HUES64 (cell line): ENCODE measurements around the gene PCK2.
A peak's percentile ranks its signal among the peaks of the same experiment; 100 is the strongest.

Experiments
- H3K27ac ChIP-seq: 2 replicates; pipeline ENCODE4 v1.7.0; 2013; ENCODE audit warnings: low read depth, low read length, inconsistent platforms
- H3K27me3 ChIP-seq: 2 replicates; pipeline ENCODE4 v1.6.1; 2013; ENCODE audit warnings: mild to moderate bottlenecking, low read length; ENCODE audit not compliant: insufficient read depth
- H3K36me3 ChIP-seq: 2 replicates; pipeline ENCODE4 v1.6.1; 2013; ENCODE audit warnings: mild to moderate bottlenecking, low read length; ENCODE audit not compliant: insufficient read depth
- H3K4me1 ChIP-seq: 2 replicates; pipeline ENCODE4 v1.6.1; 2013; ENCODE audit warnings: mild to moderate bottlenecking, low read length, moderate library complexity; ENCODE audit not compliant: insufficient read depth
- H3K4me3 ChIP-seq: 2 replicates; pipeline ENCODE4 v1.5.1; 2013; ENCODE audit warnings: mild to moderate bottlenecking, low read length, moderate library complexity
- H3K9ac ChIP-seq: 2 replicates; pipeline ENCODE4 v1.6.1; 2013; ENCODE audit warnings: mild to moderate bottlenecking, low read depth, low read length
- H3K9me3 ChIP-seq: 2 replicates; pipeline ENCODE4 v1.6.1; 2013; ENCODE audit warnings: low read depth, low read length; ENCODE audit not compliant: insufficient read depth
- WGBS: fragments of 150-250, 120-280 bp; methylation state at CpG from one replicate; pipeline ENCODE4 v1.1.7; 2013; ENCODE audit warnings: missing lambda C conversion rate; 5-methylcytosine and 5-hydroxymethylcytosine counted together

Gene PCK2

GRCh38 chr14:24115422-24116127, 21.5 kb downstream of the PCK2 start:
- Histone ChIP-seq H3K9me3 (no peaks in the 10 kb centered on the region), H3K27me3 (no peaks in the 10 kb centered on the region), H3K36me3 (peaks cover 37% of the 10 kb centered on the region), H3K4me1 (peaks cover 5% of the 10 kb centered on the region; the same call in 1 of the 2 replicates), H3K9ac (peak overlapping the region; percentile 67), H3K27ac (peak overlapping the region; percentile 53; the same call in 1 of the 2 replicates), H3K4me3 (peak overlapping the region; percentile 89)
- WGBS = 8% methylated on average over 14 of the region's 14 CpGs

- Histone ChIP-seq H3K27me3 (no peaks in the 10 kb centered on the region), H3K9me3 (no peaks in the 10 kb centered on the region), H3K27ac (no peak overlapping the region), H3K36me3 (peaks cover 44% of the 10 kb centered on the region), H3K4me3 (peak overlapping the region; percentile 89), H3K4me1 (peaks cover 5% of the 10 kb centered on the region; the same call in 1 of the 2 replicates), H3K9ac (0 out of 2 replicates have a peak overlapping the region, but pooled peaks have one; percentile 67)
- 93% methylated on average over 6 of the region's 6 CpGs for WGBS
Observed at GRCh38 chr14:24116128-24116814, 22.2 kb downstream of the PCK2 start.

GRCh38 chr14:24117179-24117578, 23.1 kb downstream of the PCK2 start:
- no peak overlapping the region for H3K27ac ChIP-seq
- peaks cover 49% of the 10 kb centered on the region for H3K36me3 ChIP-seq
- H3K9me3 ChIP-seq = no peaks in the 10 kb centered on the region
- H3K4me1 ChIP-seq = peaks cover 5% of the 10 kb centered on the region; the same call in 1 of the 2 replicates
- no peak overlapping the region for H3K4me3 ChIP-seq
- 91% methylated on average over 6 of the region's 6 CpGs for whole genome bisulfite sequencing
- no peak overlapping the region for H3K9ac ChIP-seq
- H3K27me3 ChIP-seq = no peaks in the 10 kb centered on the region

GRCh38 chr14:24119691-24120090, 25.6 kb downstream of the PCK2 start:
- Histone ChIP-seq H3K36me3 (peaks cover 64% of the 10 kb centered on the region), H3K9me3 (no peaks in the 10 kb centered on the region), H3K27ac (no peak overlapping the region), H3K27me3 (no peaks in the 10 kb centered on the region), H3K9ac (no peak overlapping the region), H3K4me3 (no peak overlapping the region), H3K4me1 (peaks cover 5% of the 10 kb centered on the region; the same call in 1 of the 2 replicates)
- WGBS = 94% methylated on average over 6 of the region's 6 CpGs

GRCh38 chr14:24121210-24121609, 27.1 kb downstream of the PCK2 start:
- WGBS = 96% methylated on average over 8 of the region's 8 CpGs
- Histone ChIP-seq H3K4me3 (no peak overlapping the region), H3K27ac (no peak overlapping the region), H3K9me3 (no peaks in the 10 kb centered on the region), H3K9ac (no peak overlapping the region), H3K36me3 (peaks cover 64% of the 10 kb centered on the region), H3K4me1 (no peaks in the 10 kb centered on the region), H3K27me3 (no peaks in the 10 kb centered on the region)

GRCh38 chr14:24122416-24122815, 28.3 kb downstream of the PCK2 start:
- Histone ChIP-seq H3K4me1 (no peaks in the 10 kb centered on the region), H3K36me3 (peaks cover 55% of the 10 kb centered on the region), H3K27me3 (no peaks in the 10 kb centered on the region), H3K9me3 (no peaks in the 10 kb centered on the region), H3K9ac (no peak overlapping the region), H3K27ac (no peak overlapping the region), H3K4me3 (no peak overlapping the region)
- 98% methylated on average over 4 of the region's 4 CpGs for WGBS

- no peak overlapping the region for H3K27ac ChIP-seq
- H3K9ac ChIP-seq = no peak overlapping the region
- no peaks in the 10 kb centered on the region for H3K4me1 ChIP-seq
- H3K27me3 ChIP-seq = no peaks in the 10 kb centered on the region
- H3K36me3 ChIP-seq = peaks cover 51% of the 10 kb centered on the region
- no peak overlapping the region for H3K4me3 ChIP-seq
- no peaks in the 10 kb centered on the region for H3K9me3 ChIP-seq
- WGBS = 91% methylated on average over 8 of the region's 8 CpGs
Observed at GRCh38 chr14:24122898-24123297, 28.8 kb downstream of the PCK2 start.

- 88% methylated on average over 9 of the region's 9 CpGs for WGBS
- no peaks in the 10 kb centered on the region for H3K4me1 ChIP-seq
Observed at GRCh38 chr14:24123424-24124417, 29.6 kb downstream of the PCK2 start.

GRCh38 chr14:24126939-24127338, 32.8 kb downstream of the PCK2 start:
- H3K4me1 ChIP-seq = no peaks in the 10 kb centered on the region
- H3K9ac ChIP-seq = no peak overlapping the region
- H3K27ac ChIP-seq = no peak overlapping the region
- no peak overlapping the region for H3K4me3 ChIP-seq
- no peaks in the 10 kb centered on the region for H3K27me3 ChIP-seq
- no peaks in the 10 kb centered on the region for H3K9me3 ChIP-seq
- H3K36me3 ChIP-seq = peaks cover 16% of the 10 kb centered on the region

More at GRCh38 chr14:24123424-24124417, 29.6 kb downstream of the PCK2 start:
- no peaks in the 10 kb centered on the region for H3K9me3 ChIP-seq
- H3K36me3 ChIP-seq = peaks cover 42% of the 10 kb centered on the region
- H3K4me3 ChIP-seq = no peak overlapping the region
- no peak overlapping the region for H3K27ac ChIP-seq
- H3K27me3 ChIP-seq = no peaks in the 10 kb centered on the region
- no peak overlapping the region for H3K9ac ChIP-seq

- WGBS = 99% methylated on average over 2 of the region's 2 CpGs
- H3K9ac ChIP-seq = no peak overlapping the region
- no peaks in the 10 kb centered on the region for H3K4me1 ChIP-seq
- no peak overlapping the region for H3K4me3 ChIP-seq
- peaks cover 12% of the 10 kb centered on the region for H3K36me3 ChIP-seq
- no peaks in the 10 kb centered on the region for H3K27me3 ChIP-seq
- H3K9me3 ChIP-seq = no peaks in the 10 kb centered on the region
- H3K27ac ChIP-seq = no peak overlapping the region
Observed at GRCh38 chr14:24127673-24128072, 33.6 kb downstream of the PCK2 start.
